ENCODE results near the gene MACROD2.

The MACROD2 gene

GRCh38 chr20:15812696-15813095 lies 1817.4 kb downstream of the MACROD2 start:
- no peak for DNase-seq (ENCODE audit: low spot score)

GRCh38 chr20:15814360-15814759 lies 1819.0 kb downstream of the MACROD2 start:
- no peak for DNase-seq (ENCODE audit: low spot score)

DNA sequence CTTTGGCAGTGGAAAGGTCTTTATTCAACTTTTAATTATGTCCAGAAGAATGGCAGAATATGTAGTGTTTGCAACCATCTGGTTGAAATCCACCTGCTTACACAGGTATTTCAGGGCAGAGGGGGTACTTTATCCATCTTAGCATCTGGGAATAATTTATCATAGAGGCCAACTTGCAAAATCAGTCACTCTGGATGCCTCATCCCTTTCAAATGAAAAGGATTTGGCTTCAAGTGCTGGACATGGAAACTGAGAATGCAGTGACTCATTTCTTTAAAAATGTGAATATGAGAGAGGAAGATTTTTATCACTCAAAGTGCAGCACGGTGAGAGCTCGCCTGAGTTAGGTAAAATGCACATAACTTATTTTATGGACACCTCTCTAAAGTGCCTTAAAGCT lies 1819.6 kb downstream of the MACROD2 start:
- DNase-seq (ENCODE audit: low spot score) = no peak

DNA sequence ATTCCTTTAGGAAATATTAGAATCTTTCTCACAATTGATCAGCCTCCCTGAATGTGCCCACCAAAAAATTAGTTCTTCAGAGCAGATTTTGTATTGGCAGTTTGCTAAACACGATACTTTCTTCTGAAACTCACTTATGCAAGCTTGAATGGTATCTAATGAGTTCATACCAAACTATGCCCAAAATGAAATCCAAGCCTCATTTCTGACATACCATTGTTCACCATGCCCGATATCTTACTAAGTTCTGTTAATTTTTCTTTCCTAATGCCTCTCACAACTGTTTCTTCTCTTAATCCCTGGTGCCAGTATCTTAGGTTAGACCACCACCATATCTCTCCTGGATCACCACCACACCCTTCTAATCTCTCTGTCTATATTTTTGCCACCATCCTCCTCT lies 1822.0 kb downstream of the MACROD2 start:
- DNase-seq (ENCODE audit: low spot score) = no peak

GRCh38 chr20:15818651-15819071 lies 1823.3 kb downstream of the MACROD2 start:
- no peak for DNase-seq (ENCODE audit: low spot score)

- no peak for DNase-seq (ENCODE audit: low spot score)
Measured at GRCh38 chr20:15823718-15824117, 1828.4 kb downstream of the MACROD2 start.

DNA sequence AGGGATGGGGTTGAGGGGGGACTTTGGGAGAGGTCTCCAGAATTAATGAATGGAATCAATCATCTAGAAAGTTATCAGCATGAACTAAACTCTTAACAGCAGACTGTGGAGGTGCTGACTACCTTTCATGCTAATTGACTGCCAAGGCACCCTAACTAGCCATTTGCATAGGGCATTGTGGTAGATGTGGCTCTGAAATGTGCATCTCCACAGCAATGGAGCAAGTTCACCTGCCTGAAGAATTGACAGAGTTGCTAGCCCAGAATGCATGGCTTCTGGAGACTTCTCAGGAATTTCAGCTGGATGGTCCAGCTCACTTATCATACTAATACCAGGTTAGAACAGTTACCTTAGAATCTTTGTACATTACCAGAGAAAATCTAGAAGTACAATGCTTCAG lies 1832.3 kb downstream of the MACROD2 start:
- no peak for DNase-seq (ENCODE audit: low spot score)

DNA sequence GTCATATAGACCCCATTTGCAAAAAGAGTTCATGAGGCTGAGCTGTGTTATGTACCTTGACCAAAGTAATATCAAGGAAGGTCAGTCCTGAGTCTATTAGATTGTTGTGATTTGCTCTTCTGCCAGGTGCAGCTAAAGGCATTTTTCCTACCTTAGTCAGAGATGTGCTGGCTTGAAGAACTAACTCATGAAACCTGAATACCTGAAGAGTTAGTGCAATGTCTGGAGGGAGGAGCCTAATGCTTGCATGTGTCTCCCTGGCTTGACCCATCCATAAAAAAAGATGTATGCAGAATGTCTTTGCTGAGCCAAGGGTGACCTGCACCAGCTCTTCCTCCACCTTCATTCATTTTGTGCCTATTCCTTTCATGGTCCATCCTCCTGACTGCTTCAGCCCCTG lies 1835.9 kb downstream of the MACROD2 start:
- no peak for DNase-seq (ENCODE audit: low spot score)

DNA sequence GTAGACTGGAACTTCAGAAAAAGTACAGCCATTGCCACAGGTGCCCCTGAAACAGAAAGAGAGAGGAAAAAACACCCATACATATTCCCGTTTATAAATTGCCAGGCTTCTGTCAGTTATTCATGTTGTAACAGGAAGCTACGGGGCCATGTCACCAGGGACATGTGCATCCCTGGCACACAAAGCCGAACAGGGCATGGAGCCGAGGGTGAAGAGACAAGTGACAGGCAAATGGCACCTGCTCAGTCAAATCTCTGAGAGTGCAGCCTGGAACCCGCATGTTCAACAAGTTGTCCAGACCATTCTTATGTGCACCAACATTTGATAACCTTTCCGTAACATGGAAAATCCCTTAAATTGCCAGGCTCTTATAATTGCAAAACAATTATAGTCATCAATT lies 1837.2 kb downstream of the MACROD2 start:
- no peak for DNase-seq (ENCODE audit: low spot score)

DNA sequence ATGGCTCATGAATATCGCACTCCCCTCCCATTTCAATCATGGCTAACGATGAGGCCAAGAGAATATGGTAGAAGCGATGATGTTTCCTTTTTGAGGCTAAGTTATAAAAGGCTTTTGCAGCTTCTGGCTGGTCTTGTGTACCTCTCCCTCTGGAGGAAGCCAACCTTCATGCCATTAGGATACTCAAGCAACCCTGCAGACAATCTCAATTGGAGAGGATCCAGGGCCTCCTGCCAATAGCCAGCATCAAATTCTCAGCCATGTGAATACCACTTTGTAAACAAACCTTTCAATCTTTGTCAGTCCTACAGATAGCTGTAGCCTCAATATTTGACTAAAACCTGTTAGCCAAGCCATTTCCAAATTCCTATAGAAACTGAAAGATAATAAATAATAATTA lies 1839.5 kb downstream of the MACROD2 start:
- DNase-seq (ENCODE audit: low spot score) = no peak

GRCh38 chr20:15835811-15836210 lies 1840.5 kb downstream of the MACROD2 start:
- DNase-seq (ENCODE audit: low spot score) = no peak

- no peak for DNase-seq (ENCODE audit: low spot score)
Measured at GRCh38 chr20:15836634-15837033, 1841.3 kb downstream of the MACROD2 start.

- DNase-seq (ENCODE audit: low spot score) = no peak
Measured at GRCh38 chr20:15837563-15837962, 1842.2 kb downstream of the MACROD2 start.

- DNase-seq (ENCODE audit: low spot score) = no peak
Measured at GRCh38 chr20:15838466-15838865, 1843.2 kb downstream of the MACROD2 start.

- no peak for DNase-seq (ENCODE audit: low spot score)
Measured at GRCh38 chr20:15840636-15841301, 1845.5 kb downstream of the MACROD2 start.

DNA sequence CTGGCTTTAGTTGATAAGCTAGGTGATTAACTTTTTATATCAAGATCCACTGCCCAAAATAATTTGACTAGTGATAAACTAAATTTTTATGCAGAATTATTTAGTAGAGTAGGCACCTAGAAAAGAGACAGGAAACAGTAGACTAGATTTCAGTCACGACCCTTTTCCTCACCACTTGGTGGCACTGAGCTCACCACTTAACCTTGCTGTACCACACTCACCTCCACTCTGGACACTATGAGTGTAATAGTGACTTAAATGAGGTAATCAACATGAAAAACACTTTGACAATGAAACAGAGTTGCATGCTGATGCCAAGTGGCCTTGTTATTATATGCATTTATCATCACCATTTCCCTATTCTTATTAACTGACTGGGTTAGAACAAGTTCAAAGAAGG lies 1847.6 kb downstream of the MACROD2 start:
- DNase-seq (ENCODE audit: low spot score) = no peak

GRCh38 chr20:15843777-15844176 lies 1848.5 kb downstream of the MACROD2 start:
- no peak for DNase-seq (ENCODE audit: low spot score)

GRCh38 chr20:15847196-15847784 lies 1852.0 kb downstream of the MACROD2 start:
- DNase-seq (ENCODE audit: low spot score) = peak; percentile 52

- DNase-seq (ENCODE audit: low spot score) = peak; percentile 70
Measured at GRCh38 chr20:15848126-15848525, 1852.8 kb downstream of the MACROD2 start.

DNA sequence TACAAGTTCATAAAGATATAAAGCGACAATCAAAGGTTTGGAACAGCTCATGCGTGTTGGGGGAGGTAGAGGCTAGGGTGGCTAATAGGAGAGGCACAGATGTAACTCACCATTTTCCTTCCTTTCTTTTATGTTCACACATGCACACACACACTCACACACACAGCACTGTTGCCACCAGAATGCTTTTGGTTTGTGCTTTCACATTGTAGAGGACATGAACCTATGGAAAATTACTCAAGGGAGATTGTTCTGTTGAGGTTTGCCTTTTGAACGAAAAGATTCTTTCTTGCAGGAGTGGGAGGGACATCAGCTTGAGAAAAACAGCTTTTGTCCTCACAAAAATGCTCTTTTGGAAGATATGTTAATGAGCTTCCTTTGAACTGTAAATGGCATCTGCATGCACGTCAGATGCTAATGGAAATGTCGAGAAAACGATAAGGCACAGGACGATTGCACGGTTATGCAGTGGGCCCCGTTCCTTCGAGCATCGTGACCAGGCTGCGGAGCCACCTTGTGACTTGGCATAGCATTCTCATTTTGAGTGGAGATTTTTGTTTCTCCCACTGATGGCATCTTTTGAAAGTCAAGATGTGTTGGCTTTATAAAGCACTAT lies 1853.8 kb downstream of the MACROD2 start:
- no peak for DNase-seq (ENCODE audit: low spot score)

- no peak for DNase-seq (ENCODE audit: low spot score)
Measured at GRCh38 chr20:15851576-15852215, 1856.4 kb downstream of the MACROD2 start.

GRCh38 chr20:15854911-15855310 lies 1859.6 kb downstream of the MACROD2 start:
- DNase-seq (ENCODE audit: low spot score) = no peak

GRCh38 chr20:15857173-15857784 lies 1862.0 kb downstream of the MACROD2 start:
- DNase-seq (ENCODE audit: low spot score) = no peak

Measured in D341Med (cell line).